GM23338 (cell line): Measurements from ENCODE around the gene DCD. TPM values are rescaled to one million over a fixed set of nuclear protein-coding genes. Genes with fewer than 3 reads are reported as not detected.

ENCODE experiments used
- ATAC-seq: fragments of 200-7000 bp; cut with Tn5 transposase; 3 replicates; pipeline ENCODE4 v1.9.1; 2020
- DNase-seq: peaks from one replicate; pipeline ENCODE4 v3.0.0-alpha.2; 2015; ENCODE audit warnings: low spot score
- H2AFZ ChIP-seq: fragments of 200-600 bp; sonication (generic); 2 replicates; pipeline ENCODE4 v1.8.0; 2016; ENCODE audit warnings: antibody characterized with exemption, mild to moderate bottlenecking, moderate library complexity
- H3F3A ChIP-seq: fragments of 200-600 bp; sonication (generic); replicated peaks from 2 replicates; pipeline ENCODE4 v1.8.0; 2017; ENCODE audit warnings: antibody characterized with exemption, mixed run types, low read depth
- H3K27ac ChIP-seq: fragments of 200-600 bp; sonication (generic); 2 replicates; pipeline ENCODE4 v1.6.1; 2016; ENCODE audit warnings: low read depth
- H3K27me3 ChIP-seq: fragments of 200-600 bp; sonication (generic); 2 replicates; pipeline ENCODE4 v1.8.0; 2016; ENCODE audit warnings: mild to moderate bottlenecking, mixed run types, moderate library complexity; ENCODE audit not compliant: insufficient read depth
- H3K36me3 ChIP-seq: fragments of 200-600 bp; sonication (generic); 2 replicates; pipeline ENCODE4 v1.8.0; 2016; ENCODE audit warnings: mild to moderate bottlenecking; ENCODE audit not compliant: insufficient read depth
- H3K4me1 ChIP-seq: fragments of 200-600 bp; sonication (generic); 2 replicates; pipeline ENCODE4 v1.8.0; 2016; ENCODE audit warnings: mild to moderate bottlenecking, moderate library complexity; ENCODE audit not compliant: insufficient read depth
- H3K4me2 ChIP-seq: fragments of 200-600 bp; sonication (generic); 2 replicates; pipeline ENCODE4 v1.7.1; 2017; ENCODE audit warnings: mixed run types
- H3K4me3 ChIP-seq: fragments of 200-600 bp; sonication (generic); 2 replicates; pipeline ENCODE4 v1.6.1; 2016; ENCODE audit warnings: mixed run types
- H3K79me2 ChIP-seq: fragments of 200-600 bp; sonication (generic); replicated peaks from 2 replicates; pipeline ENCODE4 v1.8.0; 2017; ENCODE audit warnings: mild to moderate bottlenecking; ENCODE audit not compliant: insufficient read depth
- H3K9me2 ChIP-seq: fragments of 200-600 bp; sonication (generic); 2 replicates; pipeline ENCODE4 v1.8.0; 2017; ENCODE audit not compliant: insufficient read depth
- H4K20me1 ChIP-seq: fragments of 200-600 bp; sonication (generic); replicated peaks from 2 replicates; pipeline ENCODE4 v1.8.0; 2017; ENCODE audit warnings: mild to moderate bottlenecking; ENCODE audit not compliant: insufficient read depth
- H3K27ac Mint-ChIP-seq: 2 replicates; pipeline ENCODE4 v1.8.0; 2020; ENCODE audit warnings: inconsistent platforms, mild to moderate bottlenecking, moderate library complexity, mixed read lengths
- H3K27me3 Mint-ChIP-seq: 3 replicates; pipeline ENCODE4 v1.8.0; 2022; ENCODE audit warnings: low read depth, mild to moderate bottlenecking, moderate library complexity, mixed read lengths, inconsistent platforms; ENCODE audit not compliant: insufficient read depth, poor library complexity
- H3K36me3 Mint-ChIP-seq: 3 replicates; pipeline ENCODE4 v1.8.0; 2021; ENCODE audit warnings: low read depth, mild to moderate bottlenecking, inconsistent platforms, moderate library complexity, mixed read lengths
- H3K4me1 Mint-ChIP-seq: 3 replicates; pipeline ENCODE4 v1.8.0; 2020; ENCODE audit warnings: mild to moderate bottlenecking, inconsistent platforms, mixed read lengths
- H3K4me3 Mint-ChIP-seq: 3 replicates; pipeline ENCODE4 v1.8.0; 2021; ENCODE audit warnings: moderate library complexity, mild to moderate bottlenecking, inconsistent platforms, mixed read lengths
- H3K9me3 Mint-ChIP-seq: 3 replicates; pipeline ENCODE4 v1.8.0; 2020; ENCODE audit warnings: moderate library complexity, mild to moderate bottlenecking, inconsistent platforms, mixed read lengths
- CREB1 ChIP-seq: fragments of 250-450 bp; sonication (Bioruptor Pico); IDR thresholded peaks from 2 replicates; pipeline ENCODE4 v1.5.0; 2020; ENCODE audit warnings: low read depth, mild to moderate bottlenecking, moderate library complexity
- EZH2 ChIP-seq: fragments of 200-600 bp; sonication (generic); IDR thresholded peaks from one replicate; pipeline ENCODE4 v1.8.0; 2017; ENCODE audit warnings: antibody characterized with exemption, mild to moderate bottlenecking, low read depth; ENCODE audit not compliant: unreplicated experiment
- EZH2phosphoT487 ChIP-seq: fragments of 200-600 bp; sonication (generic); IDR thresholded peaks from one replicate; pipeline ENCODE4 v1.8.1; 2018; ENCODE audit warnings: antibody characterized with exemption; ENCODE audit not compliant: unreplicated experiment
- JUNB ChIP-seq: IDR thresholded peaks from one replicate; pipeline ENCODE4 v1.6.1; 2016; ENCODE audit warnings: antibody characterized with exemption; ENCODE audit not compliant: unreplicated experiment
- NANOG ChIP-seq: IDR thresholded peaks from 2 replicates; pipeline ENCODE4 v1.6.1; 2016; ENCODE audit warnings: antibody characterized with exemption, borderline replicate concordance
- POLR2AphosphoS5 ChIP-seq: IDR thresholded peaks from 2 replicates; pipeline ENCODE4 v1.6.1; 2016; ENCODE audit warnings: antibody characterized with exemption, low read depth
- REST ChIP-seq: IDR thresholded peaks from one replicate; pipeline ENCODE4 v1.6.1; 2018; ENCODE audit warnings: antibody characterized with exemption; ENCODE audit not compliant: unreplicated experiment
- STAT1 ChIP-seq: IDR thresholded peaks from one replicate; pipeline ENCODE4 v1.6.1; 2016; ENCODE audit warnings: antibody characterized with exemption; ENCODE audit not compliant: unreplicated experiment
- ZNF114 ChIP-seq: fragments of 250-450 bp; sonication (Bioruptor Pico); IDR thresholded peaks from 2 replicates; pipeline ENCODE4 v1.5.0; 2020; ENCODE audit warnings: mild to moderate bottlenecking, moderate library complexity
- ZNF331 ChIP-seq: fragments of 250-450 bp; sonication (Bioruptor Pico); IDR thresholded peaks from 2 replicates; pipeline ENCODE4 v1.5.0; 2020; ENCODE audit warnings: low read depth, mild to moderate bottlenecking, moderate library complexity
- ZNF462 ChIP-seq: fragments of 250-450 bp; sonication (Bioruptor Pico); IDR thresholded peaks from 2 replicates; pipeline ENCODE4 v1.5.0; 2020; ENCODE audit warnings: mild to moderate bottlenecking, moderate library complexity
- polyA plus RNA-seq: library from polyadenylated mRNA; unstranded; fragments of >200 nt; fragmentation: Nextera tagmentation; extraction: Ambion mirVana; gene quantifications from 2 replicates; pipeline ENCODE4 v1.2.1, GENCODE V29; 2016
- total RNA-seq: library from RNA; depleted of rRNA; stranded (reverse); fragments of >200 nt; shearing (Covaris generic); gene quantifications from 2 replicates; pipeline ENCODE4 v1.2.3, GENCODE V29; 2014
- TF ChIP-seq, protein P1 (sequence below), 2 experiments: fragments of 200-600 bp in 1 of 2; sonication (generic) in 1 of 2; conservative IDR thresholded peaks; 2 replicates each; pipeline versions ENCODE4 v1.5.1 to v1.6.1; 2016 to 2017; ENCODE audit warnings: antibody characterized with exemption in 2 of 2, low read depth in 2 of 2, mild to moderate bottlenecking in 2 of 2, moderate library complexity in 1 of 2

DCD gene
- total and polyA plus RNA-seq, 2 experiments from 2014 or later = not detected

- Mint-ChIP-seq H3K27ac (no peak overlapping the region), H3K27me3 (no peaks in the 10 kb centered on the region)
- ATAC-seq = no peak
Observed at GRCh38 chr12:54641554-54641953, 6.6 kb downstream of the DCD start.

More at GRCh38 chr12:54641554-54641953, 6.6 kb downstream of the DCD start:
- Histone ChIP-seq H3K4me3 (no peak overlapping the region), H2AFZ (no peak overlapping the region), H3K79me2 (no peaks in the 10 kb centered on the region), H4K20me1 (no peaks in the 10 kb centered on the region), H3K4me1 (no peaks in the 10 kb centered on the region), H3K4me2 (no peak overlapping the region), H3F3A (no peaks in the 10 kb centered on the region), H3K9me2 (peaks cover 10% of the 10 kb centered on the region; the same call in 1 of the 2 replicates), H3K36me3 (no peaks in the 10 kb centered on the region), H3K27me3 (no peaks in the 10 kb centered on the region), H3K27ac (no peak overlapping the region)
- no peak for DNase-seq
- Mint-ChIP-seq H3K9me3 (peaks cover 5% of the 10 kb centered on the region; the same call in 1 of the 3 replicates), H3K4me3 (no peak overlapping the region), H3K4me1 (no peaks in the 10 kb centered on the region), H3K36me3 (no peaks in the 10 kb centered on the region)
- no peak for TF ChIP-seq STAT1
- TF ChIP-seq EZH2phosphoT487 = no peak
- TF ChIP-seq JUNB = no peak
- no peak for TF ChIP-seq POLR2AphosphoS5
- TF ChIP-seq, protein P1, sequence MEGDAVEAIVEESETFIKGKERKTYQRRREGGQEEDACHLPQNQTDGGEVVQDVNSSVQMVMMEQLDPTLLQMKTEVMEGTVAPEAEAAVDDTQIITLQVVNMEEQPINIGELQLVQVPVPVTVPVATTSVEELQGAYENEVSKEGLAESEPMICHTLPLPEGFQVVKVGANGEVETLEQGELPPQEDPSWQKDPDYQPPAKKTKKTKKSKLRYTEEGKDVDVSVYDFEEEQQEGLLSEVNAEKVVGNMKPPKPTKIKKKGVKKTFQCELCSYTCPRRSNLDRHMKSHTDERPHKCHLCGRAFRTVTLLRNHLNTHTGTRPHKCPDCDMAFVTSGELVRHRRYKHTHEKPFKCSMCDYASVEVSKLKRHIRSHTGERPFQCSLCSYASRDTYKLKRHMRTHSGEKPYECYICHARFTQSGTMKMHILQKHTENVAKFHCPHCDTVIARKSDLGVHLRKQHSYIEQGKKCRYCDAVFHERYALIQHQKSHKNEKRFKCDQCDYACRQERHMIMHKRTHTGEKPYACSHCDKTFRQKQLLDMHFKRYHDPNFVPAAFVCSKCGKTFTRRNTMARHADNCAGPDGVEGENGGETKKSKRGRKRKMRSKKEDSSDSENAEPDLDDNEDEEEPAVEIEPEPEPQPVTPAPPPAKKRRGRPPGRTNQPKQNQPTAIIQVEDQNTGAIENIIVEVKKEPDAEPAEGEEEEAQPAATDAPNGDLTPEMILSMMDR (conservative IDR thresholded peaks at IDR 0.05; ENCODE audit: low read depth in 2 of 2) = no peak
- no peak for TF ChIP-seq NANOG
- TF ChIP-seq ZNF331 (CRISPR knock-in tag) = no peak
- TF ChIP-seq ZNF462 = no peak
- no peak for TF ChIP-seq ZNF114
- TF ChIP-seq EZH2 = no peak
- no peak for TF ChIP-seq REST
- no peak for TF ChIP-seq CREB1 (CRISPR knock-in tag)
